Left lobe of liver (tissue), 2 donors: ENCODE results near the gene TEX51. TPM values are rescaled to one million over a fixed set of nuclear protein-coding genes. Genes with fewer than 3 reads are reported as not detected.

Experiments
- ATAC-seq: fragments of 200-7000 bp; cut with Tn5 transposase; one replicate; pipeline ENCODE4 v1.9.1; 2020; ENCODE audit warnings: mild to moderate bottlenecking, moderate library complexity
- DNase-seq: peaks from one replicate; pipeline ENCODE4 v3.0.0-alpha.2; 2020; ENCODE audit warnings: low spot score
- total RNA-seq: library from RNA; stranded (reverse); gene quantifications from one replicate; pipeline ENCODE4 v1.2.1, GENCODE V29; 2021
- donor health status: DM: no; HTN: no; CAD: no; lungs with moderate emphysema.
- donor health status: DM: no; HTN: yes; CAD: no.

TEX51 gene
- total RNA-seq, 1 donor from 2014 or later = not detected

- no peak for ATAC-seq
- no peak for DNase-seq
These were observed 12.6 kb downstream of the TEX51 start for GRCh38 chr2:126911111-126911796.

- no peak for DNase-seq
- no peak for ATAC-seq
These were observed 13.5 kb downstream of the TEX51 start for GRCh38 chr2:126912201-126912600.

DNA sequence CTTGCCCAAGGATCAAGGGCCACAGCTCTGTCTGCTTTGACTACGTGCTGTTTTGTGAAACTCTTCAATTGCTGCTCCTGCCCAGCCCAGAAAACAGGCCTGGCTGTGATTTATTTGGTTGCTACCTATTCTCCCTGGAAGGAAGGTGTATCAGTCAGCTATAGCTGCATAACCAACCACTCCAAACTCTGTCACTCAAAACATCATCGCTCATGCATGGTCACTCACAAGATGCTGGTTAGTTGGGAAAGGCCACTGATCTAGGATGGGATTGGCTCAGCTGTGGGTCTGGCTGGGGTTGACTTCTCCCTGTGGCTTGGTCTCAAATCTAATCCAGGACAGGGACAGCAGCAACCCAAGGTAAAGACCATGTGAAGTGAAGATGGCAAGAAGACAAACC is 14.6 kb downstream of the TEX51 start:
- no peak for ATAC-seq
- DNase-seq = no peak

DNA sequence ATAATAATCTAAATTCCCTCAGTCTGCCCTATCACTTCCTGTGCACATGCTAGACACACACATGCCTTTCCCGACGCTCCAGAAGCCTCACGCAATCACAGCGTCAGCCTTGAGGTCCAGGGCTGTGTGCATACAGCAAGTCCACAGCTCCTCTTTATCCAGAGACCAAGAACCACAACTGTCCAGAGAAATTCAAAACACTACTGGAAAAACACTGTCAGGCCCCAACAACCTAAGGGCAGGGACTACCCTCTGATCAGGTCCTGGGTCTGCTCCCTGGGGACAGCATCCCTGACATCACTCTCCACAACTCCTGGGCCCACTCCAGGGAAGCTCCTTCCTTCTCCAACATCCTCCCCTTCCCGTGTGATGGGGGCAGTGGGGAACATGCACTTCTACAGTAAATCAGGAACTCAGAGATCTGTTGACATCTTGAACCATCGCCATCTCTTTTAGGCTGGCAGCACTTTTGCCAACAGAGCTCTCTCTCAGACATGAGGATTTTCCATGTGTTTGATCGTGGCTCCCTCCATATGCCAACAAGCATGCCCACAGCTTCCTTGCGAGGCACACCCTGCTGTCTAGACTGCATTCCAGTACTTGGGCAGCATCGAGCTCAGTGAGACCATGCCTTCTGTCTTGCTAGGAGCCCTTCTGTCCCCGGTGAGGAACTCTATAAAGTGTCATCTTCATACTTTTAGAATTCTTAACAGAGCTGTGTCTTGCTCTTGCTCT is 15.4 kb downstream of the TEX51 start:
- DNase-seq (no peak), ATAC-seq (no peak)

DNA sequence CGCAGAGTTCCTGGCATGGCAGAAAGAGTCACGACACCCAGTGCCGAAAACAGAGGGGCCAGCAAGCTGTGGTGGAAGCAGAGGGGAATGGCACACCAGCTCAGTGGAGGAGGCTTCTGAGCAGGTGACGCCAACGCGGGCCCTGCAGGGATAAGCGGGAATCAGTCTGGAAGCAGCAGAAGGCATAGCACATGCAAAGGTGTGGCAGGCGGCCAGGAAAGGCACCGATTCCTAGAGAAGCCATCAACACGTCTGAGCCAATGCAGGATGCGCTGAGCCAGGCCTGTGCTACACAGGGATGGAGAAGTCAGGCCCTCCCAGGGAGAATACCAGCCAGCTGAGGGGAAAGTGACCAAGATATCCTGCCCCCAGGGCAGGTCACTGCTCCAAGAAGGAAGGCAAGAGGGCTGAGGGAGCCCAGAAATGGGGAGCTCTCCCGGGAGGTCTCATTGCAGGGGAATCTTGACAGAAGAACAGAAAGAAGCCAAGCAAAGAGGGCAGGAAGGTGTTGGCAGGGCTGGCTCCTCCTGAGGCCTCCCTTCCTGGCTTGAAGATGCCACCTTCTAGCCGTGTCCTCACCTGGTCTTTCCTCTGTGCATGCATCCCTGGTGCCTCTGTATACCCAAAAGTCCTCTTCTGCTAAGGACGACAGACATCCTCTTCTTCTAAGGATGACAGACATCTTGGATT is 16.3 kb downstream of the TEX51 start:
- DNase-seq (peak; percentile 41), ATAC-seq (no peak)

DNA sequence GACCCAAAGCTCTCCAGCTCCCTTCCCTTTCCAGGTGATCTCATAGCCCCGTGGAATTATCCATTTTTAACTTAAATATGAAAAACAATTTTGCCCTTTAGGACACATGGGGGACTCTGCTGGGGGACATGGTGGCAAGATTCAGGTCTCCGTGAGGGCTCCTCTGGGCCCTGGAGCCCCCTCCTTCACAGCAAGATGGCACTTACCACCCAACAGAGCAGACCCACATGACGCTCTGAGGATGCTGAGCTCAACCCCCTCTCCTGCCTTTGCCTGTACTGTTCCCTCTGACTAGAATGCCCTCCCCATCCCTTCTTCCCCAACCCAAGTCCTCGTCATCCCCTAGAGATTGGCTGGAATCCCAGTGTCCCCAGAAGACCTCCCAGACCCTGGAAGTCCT is 17.2 kb downstream of the TEX51 start:
- no peak for DNase-seq
- no peak for ATAC-seq

- ATAC-seq (no peak), DNase-seq (peak; percentile 3)
These were observed 18.1 kb downstream of the TEX51 start for GRCh38 chr2:126916744-126917143.

GRCh38 chr2:126921066-126921465 is 22.4 kb downstream of the TEX51 start:
- ATAC-seq = no peak

DNA sequence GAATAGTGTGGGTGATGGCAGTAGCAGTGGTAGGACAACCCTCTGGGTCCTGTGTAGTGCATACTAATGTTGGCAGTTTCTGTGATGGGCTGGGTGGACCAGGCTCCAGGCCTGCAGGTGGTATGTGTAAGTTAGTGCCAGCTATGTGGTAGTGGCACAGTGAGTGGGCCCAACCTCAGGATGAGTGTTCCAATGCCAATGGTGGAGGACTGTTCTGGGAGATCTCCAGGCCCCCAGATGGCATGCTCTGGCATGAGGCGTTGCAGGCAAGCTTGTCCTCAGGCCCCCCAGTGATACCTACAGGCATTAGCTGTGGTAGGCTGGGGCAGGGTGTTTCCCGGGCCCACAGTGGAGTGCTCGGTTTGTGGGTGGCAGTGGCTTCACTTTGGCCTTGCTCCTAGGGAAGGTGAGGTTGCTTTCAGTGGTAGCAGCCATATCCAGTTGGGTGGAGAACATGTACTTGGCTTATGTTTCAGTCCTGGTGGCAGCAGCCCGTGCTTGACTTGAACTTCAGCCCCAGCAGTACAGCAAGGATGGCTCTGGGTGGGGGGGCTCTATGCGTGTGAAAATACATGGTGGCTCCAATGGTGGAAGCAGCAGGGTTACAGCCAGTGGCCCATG is 32.4 kb downstream of the TEX51 start:
- DNase-seq (no peak), ATAC-seq (no peak)

More at GRCh38 chr2:126921066-126921465, 22.4 kb downstream of the TEX51 start:
- DNase-seq = peak; percentile 10

DNA sequence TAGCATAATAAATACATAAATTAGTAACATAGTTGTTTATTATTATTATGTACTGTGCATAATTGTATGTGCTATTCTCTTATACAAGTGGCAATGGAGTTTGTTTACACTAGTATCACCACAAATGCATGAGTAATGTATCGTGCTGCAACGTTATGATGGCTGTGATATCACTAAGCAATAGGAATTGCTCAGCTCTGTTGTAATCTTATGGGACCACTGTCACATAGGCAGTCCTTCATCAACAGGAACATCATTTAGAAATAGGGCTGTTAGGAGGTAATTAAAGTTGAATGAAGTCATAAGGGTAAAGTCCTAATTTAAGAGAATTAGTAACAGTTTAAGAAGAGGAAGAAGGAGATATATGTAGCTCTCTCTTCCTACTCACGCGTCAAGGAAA is 33.8 kb downstream of the TEX51 start:
- DNase-seq (no peak), ATAC-seq (no peak)

GRCh38 chr2:126932966-126933710 is 34.4 kb downstream of the TEX51 start:
- ATAC-seq (no peak), DNase-seq (no peak)

DNA sequence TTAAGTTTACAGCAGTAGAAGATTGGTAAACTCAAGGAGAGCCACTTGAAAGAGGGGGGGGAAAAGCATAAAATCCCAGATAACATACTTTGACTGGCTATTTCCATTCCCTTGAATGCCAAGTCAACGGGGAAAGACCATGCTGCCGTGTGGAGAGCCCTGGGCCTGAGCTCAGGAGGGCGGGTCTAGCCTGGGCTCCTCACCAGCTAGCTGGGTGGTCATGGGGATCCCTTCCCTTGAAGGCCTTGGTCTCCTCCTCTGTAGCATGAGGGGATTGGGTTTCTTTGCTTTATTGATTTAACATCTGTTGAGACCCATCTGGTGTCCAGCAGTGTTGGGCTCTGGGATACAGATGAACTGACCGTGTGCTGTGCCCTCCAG is 35.0 kb downstream of the TEX51 start:
- DNase-seq (no peak), ATAC-seq (no peak)

- DNase-seq = no peak
- no peak for ATAC-seq
These were observed 36.1 kb downstream of the TEX51 start for GRCh38 chr2:126934809-126935208.

- no peak for ATAC-seq
- no peak for DNase-seq
These were observed 37.1 kb downstream of the TEX51 start for GRCh38 chr2:126935774-126936173.

- no peak for ATAC-seq
These were observed 37.6 kb downstream of the TEX51 start for GRCh38 chr2:126936219-126936723.

GRCh38 chr2:126940331-126940730 is 41.6 kb downstream of the TEX51 start:
- no peak for DNase-seq
- no peak for ATAC-seq

More at GRCh38 chr2:126936219-126936723, 37.6 kb downstream of the TEX51 start:
- DNase-seq = no peak

DNA sequence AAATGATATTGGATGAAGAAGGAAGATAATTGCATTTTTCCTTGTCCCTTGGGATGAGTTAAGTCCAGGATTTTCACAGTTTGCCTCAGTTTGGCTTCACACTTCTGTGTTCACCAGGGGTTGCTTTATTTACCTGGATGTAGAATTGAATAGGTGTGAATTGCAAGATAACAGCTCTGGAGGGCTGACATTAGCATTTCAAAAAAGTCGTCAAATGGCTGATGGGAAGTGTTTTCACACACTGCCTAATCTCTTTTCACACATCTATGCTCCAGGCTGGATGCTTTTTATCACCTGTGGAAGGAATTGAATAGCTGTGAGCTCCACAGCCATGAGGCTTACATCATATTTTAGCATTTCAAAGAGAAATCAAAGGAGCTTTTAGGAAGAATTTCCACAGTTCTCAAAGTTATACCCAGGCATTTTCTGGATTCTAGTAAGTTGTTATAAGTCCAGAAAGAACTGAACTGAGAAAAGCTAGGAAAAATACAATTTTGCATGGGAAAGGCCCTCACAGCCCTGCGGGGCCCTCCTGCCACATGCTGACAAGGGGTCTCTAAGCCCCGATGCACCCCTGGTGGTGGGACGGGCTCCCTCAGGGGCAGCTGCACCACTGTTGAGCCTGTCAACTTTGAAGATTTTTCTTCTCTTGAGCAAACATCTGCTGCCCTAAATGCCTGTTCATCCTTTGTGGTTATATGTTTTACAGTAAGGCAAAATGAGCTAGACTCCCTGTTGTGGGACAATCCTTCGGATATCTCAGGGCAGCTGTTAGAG is 43.9 kb downstream of the TEX51 start:
- no peak for ATAC-seq
- no peak for DNase-seq

GRCh38 chr2:126943612-126944348 is 45.1 kb downstream of the TEX51 start:
- DNase-seq = no peak
- no peak for ATAC-seq

GRCh38 chr2:126945118-126945517 is 46.4 kb downstream of the TEX51 start:
- no peak for DNase-seq
- ATAC-seq = no peak
